Caco-2 (cell line): ENCODE measurements around the gene TRAF1. TPM values are rescaled to one million over a fixed set of nuclear protein-coding genes. Genes with fewer than 3 reads are reported as not detected.

Experiments
- BruUV-seq: library from RNA; stranded (reverse); fragments of 400-500 nt; replicated peaks from 2 replicates; lab custom pipeline; 2021; lab: Mats Ljungman, UMichigan
- CTCF ChIA-PET: fragments of 300-600 bp; sonication (Branson Sonifier 250); formaldehyde crosslinking; loops from one replicate; lab custom pipeline; 2022; ENCODE audit warnings: antibody characterized with exemption; lab: Charles Lee
- POLR2A ChIA-PET: fragments of 300-600 bp; sonication (Branson Sonifier 250); formaldehyde crosslinking; loops from one replicate; lab custom pipeline; 2022; ENCODE audit warnings: antibody characterized with exemption; lab: Charles Lee
- DNase-seq, 2 experiments: peaks; one replicate each; pipeline versions ENCODE4 v3.0.0 to v3.0.0-alpha.2; 2020 to 2022
- H3K27me3 ChIP-seq: replicated peaks from 2 replicates; pipeline ENCODE4 v1.6.0; 2011; ENCODE audit warnings: low read length; ENCODE audit not compliant: control insufficient read depth, insufficient read depth
- H3K36me3 ChIP-seq: 2 replicates; pipeline ENCODE4 v1.5.1; 2011; ENCODE audit warnings: low read length; ENCODE audit not compliant: control insufficient read depth, insufficient read depth
- H3K4me1 ChIP-seq: fragments of 250-450 bp; sonication (Bioruptor Pico); 2 replicates; pipeline ENCODE4 v1.5.1; 2020; ENCODE audit warnings: mild to moderate bottlenecking
- H3K4me3 ChIP-seq: 2 replicates; pipeline ENCODE4 v1.5.1; 2011; ENCODE audit warnings: low read depth, mild to moderate bottlenecking, control low read depth, low read length
- H3K9me3 ChIP-seq: fragments of 250-450 bp; sonication (Bioruptor Pico); 2 replicates; pipeline ENCODE4 v1.5.1; 2020; ENCODE audit warnings: mild to moderate bottlenecking, moderate library complexity
- H3K27ac Mint-ChIP-seq: one replicate; pipeline ENCODE4 v1.8.0; 2022; ENCODE audit warnings: mixed read lengths; ENCODE audit not compliant: unreplicated experiment
- H3K27me3 Mint-ChIP-seq: one replicate; pipeline ENCODE4 v1.8.0; 2022; ENCODE audit warnings: mixed read lengths; ENCODE audit not compliant: insufficient read depth, unreplicated experiment
- H3K36me3 Mint-ChIP-seq: one replicate; pipeline ENCODE4 v1.8.0; 2022; ENCODE audit warnings: mild to moderate bottlenecking, mixed read lengths; ENCODE audit not compliant: insufficient read depth, unreplicated experiment
- H3K4me1 Mint-ChIP-seq: one replicate; pipeline ENCODE4 v1.8.0; 2022; ENCODE audit warnings: low read depth, mixed read lengths; ENCODE audit not compliant: unreplicated experiment
- H3K4me3 Mint-ChIP-seq: one replicate; pipeline ENCODE4 v1.8.0; 2022; ENCODE audit warnings: mild to moderate bottlenecking, moderate library complexity, mixed read lengths; ENCODE audit not compliant: unreplicated experiment
- H3K9me3 Mint-ChIP-seq: one replicate; pipeline ENCODE4 v1.8.0; 2022; ENCODE audit warnings: mixed read lengths; ENCODE audit not compliant: unreplicated experiment
- intact Hi-C: fragments of 100-400 bp; cut with micrococcal nuclease; formaldehyde crosslinking; loops from one replicate; pipeline ENCODE4 v1.10.0; 2022; ENCODE audit not compliant: unreplicated experiment
- total RNA-seq: library from RNA; stranded (reverse); gene quantifications from 2 replicates; pipeline ENCODE4 v1.2.3, GENCODE V29; 2022
- TF ChIP-seq, protein P1 (sequence below), 2 experiments: fragments of 200-600 bp in 1 of 2; IDR thresholded peaks; 1 replicate in 1 of 2; 2 replicates in 1 of 2; pipeline versions ENCODE4 v1.5.1 to v1.8.0; 2011 to 2022; ENCODE audit warnings: antibody characterized with exemption in 1 of 2, control low read depth in 1 of 2, inconsistent platforms in 1 of 2, low read depth in 1 of 2, low read length in 1 of 2, mild to moderate bottlenecking in 1 of 2, moderate library complexity in 1 of 2; ENCODE audit not compliant: insufficient read depth in 1 of 2, severe bottlenecking in 1 of 2, unreplicated experiment in 1 of 2

TRAF1 gene
- total RNA-seq, 1 experiment from 2014 or later: 1.1 TPM

DNA sequence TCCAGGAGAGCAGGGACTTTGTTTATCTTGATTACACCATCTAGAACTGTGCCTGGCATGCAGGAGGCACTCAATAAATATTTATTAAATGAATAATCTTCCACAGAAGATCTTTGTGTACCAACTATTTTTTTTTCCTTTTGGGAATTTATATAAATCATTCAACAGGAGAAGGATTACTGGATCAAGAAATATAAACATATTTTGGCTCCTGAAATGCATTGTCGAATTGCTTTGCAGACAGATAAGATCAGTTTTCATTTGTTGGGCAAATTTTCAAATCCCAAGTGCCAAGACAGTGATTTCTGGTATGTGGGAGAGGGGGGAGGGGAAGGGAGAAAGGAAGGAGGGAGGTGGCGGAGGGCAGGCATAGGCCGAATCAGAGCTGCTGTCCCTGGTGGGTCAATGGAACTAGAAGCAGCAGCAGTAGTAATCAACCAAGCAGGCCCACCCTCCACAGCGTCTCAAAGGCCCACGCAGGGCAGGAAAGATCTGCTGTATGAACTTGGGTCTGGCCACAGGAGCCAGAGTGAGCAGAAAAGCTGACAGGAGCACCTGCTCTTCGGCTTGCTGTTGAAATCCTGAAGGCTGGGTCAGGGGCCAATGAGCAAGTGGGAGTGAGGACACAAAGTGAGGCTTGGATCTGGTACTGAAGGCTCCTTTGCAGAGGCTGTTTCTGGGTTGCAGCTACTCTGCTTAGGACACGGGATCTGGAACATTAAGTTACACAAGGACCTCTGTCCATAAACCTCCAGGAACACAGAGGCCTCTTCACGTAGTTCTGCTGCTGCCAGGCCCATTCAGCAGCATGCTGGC is 15.8 kb upstream of the TRAF1 start:
- H3K27me3 ChIP-seq: no peaks in the 10 kb centered on the region
- no peaks in the 10 kb centered on the region for H3K9me3 Mint-ChIP-seq
- no peak overlapping the region for H3K4me3 Mint-ChIP-seq
- no peaks in the 10 kb centered on the region for H3K36me3 Mint-ChIP-seq
- ChIA-PET POLR2A (no interaction called here), CTCF (no interaction called here)
- H3K4me1 ChIP-seq: 0 out of 2 replicates have a peak, but pooled peaks cover 8% of the 10 kb centered on the region
- peaks cover 9% of the 10 kb centered on the region for H3K4me1 Mint-ChIP-seq
- no TSS peak for BruUV-seq
- no peaks in the 10 kb centered on the region for H3K36me3 ChIP-seq
- no peaks in the 10 kb centered on the region for H3K9me3 ChIP-seq
- TF ChIP-seq, protein P1, sequence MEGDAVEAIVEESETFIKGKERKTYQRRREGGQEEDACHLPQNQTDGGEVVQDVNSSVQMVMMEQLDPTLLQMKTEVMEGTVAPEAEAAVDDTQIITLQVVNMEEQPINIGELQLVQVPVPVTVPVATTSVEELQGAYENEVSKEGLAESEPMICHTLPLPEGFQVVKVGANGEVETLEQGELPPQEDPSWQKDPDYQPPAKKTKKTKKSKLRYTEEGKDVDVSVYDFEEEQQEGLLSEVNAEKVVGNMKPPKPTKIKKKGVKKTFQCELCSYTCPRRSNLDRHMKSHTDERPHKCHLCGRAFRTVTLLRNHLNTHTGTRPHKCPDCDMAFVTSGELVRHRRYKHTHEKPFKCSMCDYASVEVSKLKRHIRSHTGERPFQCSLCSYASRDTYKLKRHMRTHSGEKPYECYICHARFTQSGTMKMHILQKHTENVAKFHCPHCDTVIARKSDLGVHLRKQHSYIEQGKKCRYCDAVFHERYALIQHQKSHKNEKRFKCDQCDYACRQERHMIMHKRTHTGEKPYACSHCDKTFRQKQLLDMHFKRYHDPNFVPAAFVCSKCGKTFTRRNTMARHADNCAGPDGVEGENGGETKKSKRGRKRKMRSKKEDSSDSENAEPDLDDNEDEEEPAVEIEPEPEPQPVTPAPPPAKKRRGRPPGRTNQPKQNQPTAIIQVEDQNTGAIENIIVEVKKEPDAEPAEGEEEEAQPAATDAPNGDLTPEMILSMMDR (IDR thresholded peaks at IDR 0.05; ENCODE audit: insufficient read depth in 1 of 2, low read depth in 1 of 2, low read length in 1 of 2, severe bottlenecking in 1 of 2, unreplicated experiment in 1 of 2): no peak
- no peak for DNase-seq
- no peak overlapping the region for H3K27ac Mint-ChIP-seq
- intact Hi-C loops: no loop called here
- no peaks in the 10 kb centered on the region for H3K27me3 Mint-ChIP-seq
- no peak overlapping the region for H3K4me3 ChIP-seq

DNA sequence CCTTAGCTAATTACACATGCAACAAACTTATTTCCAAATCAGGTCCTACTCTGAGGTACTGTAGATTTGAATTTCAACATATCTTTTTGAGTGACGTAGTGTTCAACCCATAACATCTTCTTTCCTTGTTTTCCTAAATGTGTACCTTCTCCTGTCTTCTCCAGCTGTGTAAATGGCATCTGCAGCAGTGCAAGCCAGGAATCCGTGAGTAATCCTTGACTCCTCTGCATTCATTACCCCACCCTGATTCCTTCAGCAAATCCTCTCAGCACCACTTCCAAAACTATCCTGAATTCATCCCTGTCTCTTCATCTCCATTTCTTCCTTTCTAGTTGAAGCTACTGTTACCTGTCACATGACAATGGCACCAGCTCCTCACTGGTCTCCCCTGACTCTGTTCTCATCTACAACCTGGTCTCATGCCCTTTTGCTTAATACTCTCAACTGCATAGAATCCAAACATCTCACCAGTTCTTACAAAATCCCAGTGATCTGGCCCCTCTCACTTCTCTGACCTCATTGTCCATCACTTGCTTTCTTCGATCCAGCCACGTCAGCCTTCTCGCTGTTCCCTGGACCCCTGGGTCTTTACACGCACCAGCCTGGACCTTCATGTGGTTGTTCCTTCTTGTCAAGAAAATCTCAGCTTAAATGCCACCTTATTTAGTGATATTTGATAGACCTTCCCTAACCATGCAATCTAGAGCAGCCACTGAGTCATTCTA is 14.6 kb upstream of the TRAF1 start:
- ChIA-PET CTCF (no interaction called here), POLR2A (no interaction called here)
- Histone ChIP-seq H3K36me3 (no peaks in the 10 kb centered on the region), H3K4me1 (0 out of 2 replicates have a peak, but pooled peaks cover 8% of the 10 kb centered on the region), H3K27me3 (no peaks in the 10 kb centered on the region), H3K4me3 (no peak overlapping the region), H3K9me3 (no peaks in the 10 kb centered on the region)
- Mint-ChIP-seq H3K9me3 (no peaks in the 10 kb centered on the region), H3K27me3 (no peaks in the 10 kb centered on the region), H3K4me3 (no peak overlapping the region), H3K27ac (no peak overlapping the region), H3K36me3 (no peaks in the 10 kb centered on the region), H3K4me1 (peaks cover 10% of the 10 kb centered on the region)
- DNase-seq: no peak
- TF ChIP-seq, protein P1 (IDR thresholded peaks at IDR 0.05; ENCODE audit: insufficient read depth in 1 of 2, low read depth in 1 of 2, low read length in 1 of 2, severe bottlenecking in 1 of 2, unreplicated experiment in 1 of 2): no peak
- intact Hi-C loops: no loop called here
- no TSS peak for BruUV-seq

DNA sequence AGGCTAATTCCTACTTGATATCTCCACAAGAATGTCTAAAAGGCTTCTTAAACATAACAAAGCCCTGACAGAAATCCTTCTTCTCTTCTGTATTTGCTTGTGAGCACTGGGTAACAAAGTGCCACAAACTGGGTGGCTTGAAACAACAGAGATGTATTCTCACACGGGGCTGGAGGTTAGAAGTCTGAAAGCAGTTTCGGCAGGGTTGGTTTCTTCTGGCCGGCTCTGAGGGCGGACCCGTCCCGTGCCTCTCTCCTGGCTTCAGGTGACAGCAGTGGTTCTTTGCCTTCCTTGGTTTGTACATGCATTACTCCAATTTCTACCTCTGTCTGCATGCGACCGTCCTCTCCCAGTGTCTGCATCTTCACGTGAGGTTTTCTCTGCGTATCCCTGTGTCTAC is 14.0 kb upstream of the TRAF1 start:
- Mint-ChIP-seq H3K27ac (no peak overlapping the region), H3K9me3 (no peaks in the 10 kb centered on the region), H3K4me3 (no peak overlapping the region), H3K36me3 (no peaks in the 10 kb centered on the region), H3K4me1 (peaks cover 10% of the 10 kb centered on the region), H3K27me3 (no peaks in the 10 kb centered on the region)
- BruUV-seq: no TSS peak
- Histone ChIP-seq H3K9me3 (no peaks in the 10 kb centered on the region), H3K4me1 (0 out of 2 replicates have a peak, but pooled peaks cover 8% of the 10 kb centered on the region), H3K36me3 (no peaks in the 10 kb centered on the region), H3K27me3 (no peaks in the 10 kb centered on the region), H3K4me3 (no peak overlapping the region)
- CTCF ChIA-PET: no interaction called here
- intact Hi-C loops: no loop called here
- TF ChIP-seq, protein P1 (IDR thresholded peaks at IDR 0.05; ENCODE audit: insufficient read depth in 1 of 2, low read depth in 1 of 2, low read length in 1 of 2, severe bottlenecking in 1 of 2, unreplicated experiment in 1 of 2): no peak
- DNase-seq: no peak
- POLR2A ChIA-PET: no interaction called here
